Neural cell (in vitro differentiated cells): ENCODE results near the gene INF2. TPM values are rescaled to one million over a fixed set of nuclear protein-coding genes. Genes with fewer than 3 reads are reported as not detected.
"Not testable (repeated sequence)": the region's sequence is repeated elsewhere in the genome, so short reads cannot be mapped to it uniquely, and the experiment has no call there.

Source experiments
- H2AFZ ChIP-seq: fragments of 200-600, 300-800 bp; sonication (generic), shearing (Covaris generic); 2 replicates; pipeline ENCODE4 v1.6.0; 2014; ENCODE audit warnings: low read depth, mild to moderate bottlenecking, antibody characterized with exemption, low read length, moderate library complexity
- H3F3A ChIP-seq: fragments of 200-600 bp; shearing (Covaris generic); 2 replicates; pipeline ENCODE4 v1.6.1; 2016; ENCODE audit warnings: mild to moderate bottlenecking, moderate library complexity, mixed read lengths, antibody characterized with exemption, low read length; ENCODE audit not compliant: insufficient read depth, poor library complexity, severe bottlenecking
- H3K27ac ChIP-seq: fragments of 200-600, 300-800 bp; sonication (generic), shearing (Covaris generic); 2 replicates; pipeline ENCODE4 v1.5.1; 2014; ENCODE audit warnings: mild to moderate bottlenecking, low read length, moderate library complexity
- H3K27me3 ChIP-seq: fragments of 300-800, 200-600 bp; sonication (generic), shearing (Covaris generic); 2 replicates; pipeline ENCODE4 v1.6.0; 2014; ENCODE audit warnings: mild to moderate bottlenecking, low read depth, low read length, moderate library complexity; ENCODE audit not compliant: insufficient read depth
- H3K36me3 ChIP-seq: fragments of 300-800, 200-600 bp; sonication (generic), shearing (Covaris generic); 2 replicates; pipeline ENCODE4 v1.5.1; 2014; ENCODE audit warnings: mild to moderate bottlenecking, antibody characterized with exemption, low read length, moderate library complexity; ENCODE audit not compliant: insufficient read depth
- H3K4me2 ChIP-seq: fragments of 300-800, 200-600 bp; sonication (generic), shearing (Covaris generic); 2 replicates; pipeline ENCODE4 v1.6.0; 2014; ENCODE audit warnings: mild to moderate bottlenecking, low read length
- H3K4me3 ChIP-seq: fragments of 300-800, 200-600 bp; sonication (generic), shearing (Covaris generic); 2 replicates; pipeline ENCODE4 v1.5.1; 2014; ENCODE audit warnings: mild to moderate bottlenecking, low read length, moderate library complexity
- H3K79me2 ChIP-seq: fragments of 200-600 bp; shearing (Covaris generic); replicated peaks from 2 replicates; pipeline ENCODE4 v1.6.0; 2014; ENCODE audit warnings: mild to moderate bottlenecking, low read length, moderate library complexity; ENCODE audit not compliant: insufficient read depth
- H3K9ac ChIP-seq: fragments of 300-800, 200-600 bp; sonication (generic), shearing (Covaris generic); 2 replicates; pipeline ENCODE4 v1.6.1; 2016; ENCODE audit warnings: mild to moderate bottlenecking, low read length, mixed read lengths
- H3K9me2 ChIP-seq: fragments of 200-600 bp; shearing (Covaris generic); 2 replicates; pipeline ENCODE4 v1.6.1; 2016; ENCODE audit warnings: mild to moderate bottlenecking, low read length, mixed read lengths; ENCODE audit not compliant: insufficient read depth
- H3K9me3 ChIP-seq: fragments of 200-600, 300-800 bp; sonication (generic), shearing (Covaris generic); 2 replicates; pipeline ENCODE4 v1.6.1; 2016; ENCODE audit warnings: mild to moderate bottlenecking, mixed run types, low read length, moderate library complexity, mixed read lengths
- H4K20me1 ChIP-seq: fragments of 200-600 bp; shearing (Covaris generic); 2 replicates; pipeline ENCODE4 v1.6.1; 2016; ENCODE audit warnings: mild to moderate bottlenecking, mixed run types; ENCODE audit not compliant: insufficient read depth
- EP300 ChIP-seq: fragments of 450-650 bp; conservative IDR thresholded peaks from 2 replicates; pipeline ENCODE4 v1.6.1; 2014; ENCODE audit warnings: antibody characterized with exemption, mild to moderate bottlenecking, moderate library complexity; ENCODE audit not compliant: poor library complexity, severe bottlenecking
- EZH2 ChIP-seq: fragments of 200-600, 300-800 bp; shearing (Covaris generic), sonication (generic); IDR thresholded peaks from 2 replicates; pipeline ENCODE4 v1.6.1; 2014; ENCODE audit warnings: antibody characterized with exemption, low read length, borderline replicate concordance, mild to moderate bottlenecking; ENCODE audit not compliant: insufficient read depth, poor library complexity, severe bottlenecking
- MXI1 ChIP-seq: fragments of 450-650 bp; conservative IDR thresholded peaks from 2 replicates; pipeline ENCODE4 v1.6.1; 2014; ENCODE audit warnings: antibody characterized with exemption, mild to moderate bottlenecking; ENCODE audit not compliant: poor library complexity, severe bottlenecking
- POLR2AphosphoS5 ChIP-seq: IDR thresholded peaks from 2 replicates; pipeline ENCODE4 v1.6.1; 2012
- RAD21 ChIP-seq: fragments of 450-650 bp; conservative IDR thresholded peaks from 2 replicates; pipeline ENCODE4 v1.6.1; 2014; ENCODE audit warnings: antibody characterized with exemption, mild to moderate bottlenecking, moderate library complexity
- SMC3 ChIP-seq: fragments of 450-650 bp; conservative IDR thresholded peaks from 2 replicates; pipeline ENCODE4 v1.6.1; 2014; ENCODE audit warnings: antibody characterized with exemption, mild to moderate bottlenecking, moderate library complexity; ENCODE audit not compliant: poor library complexity
- TAF1 ChIP-seq: IDR thresholded peaks from 2 replicates; pipeline ENCODE4 v1.6.1; 2012; ENCODE audit warnings: low read depth
- polyA plus RNA-seq: library from polyadenylated mRNA; depleted of rRNA; stranded (reverse); fragments of >200 nt; gene quantifications from 2 replicates; pipeline ENCODE4 v1.2.3, GENCODE V29; 2014
- TF ChIP-seq, protein P1 (sequence below): IDR thresholded peaks from 2 replicates; pipeline ENCODE4 v1.6.1; 2012; ENCODE audit warnings: borderline replicate concordance
- TF ChIP-seq, protein P2 (sequence below): fragments of 450-650 bp; IDR thresholded peaks from 2 replicates; pipeline ENCODE4 v1.5.1; 2014; ENCODE audit warnings: antibody characterized with exemption, mild to moderate bottlenecking, moderate library complexity; ENCODE audit not compliant: poor library complexity, severe bottlenecking

INF2 gene
- polyA plus RNA-seq, 1 donor from 2014 or later: 0.02 TPM

DNA sequence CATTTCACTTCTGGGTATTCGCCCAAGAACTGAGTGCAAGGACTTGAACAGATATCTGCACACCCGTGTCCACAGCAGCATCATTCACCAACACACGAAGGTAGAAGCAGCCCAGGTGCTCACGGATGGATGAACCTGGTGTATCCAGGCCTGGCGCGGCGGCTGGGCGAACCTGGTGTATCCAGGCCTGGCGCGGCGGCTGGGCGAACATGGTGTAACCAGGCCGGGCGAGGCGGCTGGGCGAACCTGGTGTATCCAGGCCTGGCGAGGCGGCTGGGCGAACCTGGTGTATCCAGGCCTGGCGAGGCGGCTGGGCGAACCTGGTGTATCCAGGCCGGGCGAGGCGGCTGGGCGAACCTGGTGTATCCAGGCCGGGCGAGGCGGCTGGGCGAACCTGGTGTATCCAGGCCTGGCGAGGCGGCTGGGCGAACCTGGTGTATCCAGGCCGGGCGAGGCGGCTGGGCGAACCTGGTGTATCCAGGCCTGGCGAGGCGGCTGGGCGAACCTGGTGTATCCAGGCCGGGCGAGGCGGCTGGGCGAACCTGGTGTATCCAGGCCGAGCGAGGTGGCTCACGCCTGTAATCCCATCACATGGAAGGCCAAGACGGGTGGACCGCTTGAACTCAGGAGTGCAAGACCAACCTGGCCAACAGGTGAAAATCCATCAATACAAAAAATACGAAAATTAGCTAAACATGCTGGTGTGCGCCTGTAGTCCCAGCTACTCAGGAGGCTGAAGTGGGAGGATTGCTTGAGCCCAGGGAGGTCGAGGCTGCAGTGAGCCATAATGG, 36.1 kb upstream of the INF2 start:
- not testable (repeated sequence) for H3K9ac ChIP-seq, H2AFZ ChIP-seq, H3F3A ChIP-seq, H3K79me2 ChIP-seq, H3K27ac ChIP-seq, H3K27me3 ChIP-seq, H3K4me3 ChIP-seq, H3K9me3 ChIP-seq, H3K9me2 ChIP-seq, H3K4me2 ChIP-seq, H4K20me1 ChIP-seq, H3K36me3 ChIP-seq

DNA sequence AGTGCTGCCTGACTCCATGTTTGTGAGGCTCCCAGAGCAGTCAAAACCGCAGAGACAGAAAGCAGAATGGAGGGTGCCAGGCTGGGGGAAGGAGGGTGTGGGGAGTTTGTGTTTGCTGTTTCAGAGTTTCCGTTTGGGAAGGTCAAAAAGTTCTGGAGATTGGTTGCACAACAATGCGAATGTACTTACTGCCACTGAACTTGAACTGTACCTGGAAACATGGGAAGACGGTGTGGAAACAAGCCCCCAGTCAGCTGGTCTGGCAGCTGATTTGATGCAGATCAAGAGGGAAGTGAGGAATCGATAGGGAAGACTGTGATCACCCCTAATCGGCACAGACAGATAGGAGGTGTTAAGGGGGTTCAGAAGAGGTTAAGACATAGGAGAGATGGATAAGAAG, 35.3 kb upstream of the INF2 start:
- H3K9me3 ChIP-seq: peaks cover 3% of the 10 kb centered on the region
- H3K4me3 ChIP-seq: no peak overlapping the region
- no peaks in the 10 kb centered on the region for H3K9me2 ChIP-seq
- peaks cover 2% of the 10 kb centered on the region for H3F3A ChIP-seq
- TF ChIP-seq MXI1 (no peak), POLR2AphosphoS5 (no peak), TAF1 (no peak), EP300 (no peak), SMC3 (no peak), RAD21 (no peak), EZH2 (no peak)
- TF ChIP-seq, protein P1, sequence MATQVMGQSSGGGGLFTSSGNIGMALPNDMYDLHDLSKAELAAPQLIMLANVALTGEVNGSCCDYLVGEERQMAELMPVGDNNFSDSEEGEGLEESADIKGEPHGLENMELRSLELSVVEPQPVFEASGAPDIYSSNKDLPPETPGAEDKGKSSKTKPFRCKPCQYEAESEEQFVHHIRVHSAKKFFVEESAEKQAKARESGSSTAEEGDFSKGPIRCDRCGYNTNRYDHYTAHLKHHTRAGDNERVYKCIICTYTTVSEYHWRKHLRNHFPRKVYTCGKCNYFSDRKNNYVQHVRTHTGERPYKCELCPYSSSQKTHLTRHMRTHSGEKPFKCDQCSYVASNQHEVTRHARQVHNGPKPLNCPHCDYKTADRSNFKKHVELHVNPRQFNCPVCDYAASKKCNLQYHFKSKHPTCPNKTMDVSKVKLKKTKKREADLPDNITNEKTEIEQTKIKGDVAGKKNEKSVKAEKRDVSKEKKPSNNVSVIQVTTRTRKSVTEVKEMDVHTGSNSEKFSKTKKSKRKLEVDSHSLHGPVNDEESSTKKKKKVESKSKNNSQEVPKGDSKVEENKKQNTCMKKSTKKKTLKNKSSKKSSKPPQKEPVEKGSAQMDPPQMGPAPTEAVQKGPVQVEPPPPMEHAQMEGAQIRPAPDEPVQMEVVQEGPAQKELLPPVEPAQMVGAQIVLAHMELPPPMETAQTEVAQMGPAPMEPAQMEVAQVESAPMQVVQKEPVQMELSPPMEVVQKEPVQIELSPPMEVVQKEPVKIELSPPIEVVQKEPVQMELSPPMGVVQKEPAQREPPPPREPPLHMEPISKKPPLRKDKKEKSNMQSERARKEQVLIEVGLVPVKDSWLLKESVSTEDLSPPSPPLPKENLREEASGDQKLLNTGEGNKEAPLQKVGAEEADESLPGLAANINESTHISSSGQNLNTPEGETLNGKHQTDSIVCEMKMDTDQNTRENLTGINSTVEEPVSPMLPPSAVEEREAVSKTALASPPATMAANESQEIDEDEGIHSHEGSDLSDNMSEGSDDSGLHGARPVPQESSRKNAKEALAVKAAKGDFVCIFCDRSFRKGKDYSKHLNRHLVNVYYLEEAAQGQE: no peak
- TF ChIP-seq, protein P2, sequence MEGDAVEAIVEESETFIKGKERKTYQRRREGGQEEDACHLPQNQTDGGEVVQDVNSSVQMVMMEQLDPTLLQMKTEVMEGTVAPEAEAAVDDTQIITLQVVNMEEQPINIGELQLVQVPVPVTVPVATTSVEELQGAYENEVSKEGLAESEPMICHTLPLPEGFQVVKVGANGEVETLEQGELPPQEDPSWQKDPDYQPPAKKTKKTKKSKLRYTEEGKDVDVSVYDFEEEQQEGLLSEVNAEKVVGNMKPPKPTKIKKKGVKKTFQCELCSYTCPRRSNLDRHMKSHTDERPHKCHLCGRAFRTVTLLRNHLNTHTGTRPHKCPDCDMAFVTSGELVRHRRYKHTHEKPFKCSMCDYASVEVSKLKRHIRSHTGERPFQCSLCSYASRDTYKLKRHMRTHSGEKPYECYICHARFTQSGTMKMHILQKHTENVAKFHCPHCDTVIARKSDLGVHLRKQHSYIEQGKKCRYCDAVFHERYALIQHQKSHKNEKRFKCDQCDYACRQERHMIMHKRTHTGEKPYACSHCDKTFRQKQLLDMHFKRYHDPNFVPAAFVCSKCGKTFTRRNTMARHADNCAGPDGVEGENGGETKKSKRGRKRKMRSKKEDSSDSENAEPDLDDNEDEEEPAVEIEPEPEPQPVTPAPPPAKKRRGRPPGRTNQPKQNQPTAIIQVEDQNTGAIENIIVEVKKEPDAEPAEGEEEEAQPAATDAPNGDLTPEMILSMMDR: no peak
- H3K79me2 ChIP-seq: no peaks in the 10 kb centered on the region
- no peak overlapping the region for H2AFZ ChIP-seq
- H3K27me3 ChIP-seq: no peaks in the 10 kb centered on the region
- H4K20me1 ChIP-seq: no peaks in the 10 kb centered on the region
- H3K27ac ChIP-seq: no peak overlapping the region
- H3K36me3 ChIP-seq: no peaks in the 10 kb centered on the region
- no peak overlapping the region for H3K9ac ChIP-seq
- no peak overlapping the region for H3K4me2 ChIP-seq
